CD4-positive, alpha-beta T cell treated with Interferon gamma for 1 hour (primary cell): Measurements from ENCODE around the gene CD27.

ENCODE experiments used
- DNase-seq: peaks from one replicate; pipeline ENCODE4 v3.0.0-alpha.2; 2020

Gene CD27

DNA sequence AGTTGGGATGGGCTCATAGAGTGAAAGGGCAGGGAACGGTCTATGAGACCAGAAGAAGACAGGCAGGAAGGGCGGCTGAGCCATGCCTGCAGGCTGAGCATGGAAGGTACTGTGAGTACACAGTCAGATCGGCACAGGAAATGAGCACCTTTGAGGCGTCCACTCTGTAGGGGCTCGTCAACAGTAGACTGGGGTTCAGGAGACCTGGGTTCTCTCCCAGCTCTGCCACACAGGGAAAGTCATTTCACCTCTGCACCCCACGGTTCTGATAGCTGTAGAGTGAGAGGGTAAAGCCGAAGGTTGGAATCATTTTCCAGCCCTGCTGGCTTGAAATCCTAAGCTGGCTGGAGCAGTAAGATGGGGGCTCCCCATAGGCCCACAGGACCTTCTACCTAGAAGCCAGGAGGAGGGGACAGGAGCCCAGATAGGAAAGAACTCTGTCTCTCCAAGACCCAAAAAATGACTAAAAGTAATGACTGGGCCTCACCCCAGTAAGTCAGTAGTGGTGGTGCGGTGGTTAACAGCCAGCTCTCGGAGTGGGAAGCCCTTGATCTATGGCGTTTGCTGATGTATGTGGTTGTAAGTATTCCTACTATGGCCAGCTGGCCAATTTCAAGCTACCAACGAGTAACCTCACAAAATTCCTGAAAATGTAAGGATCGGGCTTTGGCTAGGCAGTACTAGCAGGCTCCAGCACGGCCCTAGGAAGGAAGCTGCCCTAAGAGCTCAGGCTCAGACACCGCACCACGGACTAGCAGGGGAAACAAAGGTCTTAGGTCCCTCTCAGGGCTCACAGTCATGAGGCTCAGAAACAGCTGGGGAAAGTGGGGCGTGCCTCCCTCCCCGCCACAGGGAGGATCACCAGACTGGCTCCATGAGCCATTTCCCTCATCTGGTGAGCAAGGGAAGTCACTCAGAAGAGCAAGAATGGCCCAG, 10.3 kb upstream of the CD27 start:
- DNase-seq: no peak

DNA sequence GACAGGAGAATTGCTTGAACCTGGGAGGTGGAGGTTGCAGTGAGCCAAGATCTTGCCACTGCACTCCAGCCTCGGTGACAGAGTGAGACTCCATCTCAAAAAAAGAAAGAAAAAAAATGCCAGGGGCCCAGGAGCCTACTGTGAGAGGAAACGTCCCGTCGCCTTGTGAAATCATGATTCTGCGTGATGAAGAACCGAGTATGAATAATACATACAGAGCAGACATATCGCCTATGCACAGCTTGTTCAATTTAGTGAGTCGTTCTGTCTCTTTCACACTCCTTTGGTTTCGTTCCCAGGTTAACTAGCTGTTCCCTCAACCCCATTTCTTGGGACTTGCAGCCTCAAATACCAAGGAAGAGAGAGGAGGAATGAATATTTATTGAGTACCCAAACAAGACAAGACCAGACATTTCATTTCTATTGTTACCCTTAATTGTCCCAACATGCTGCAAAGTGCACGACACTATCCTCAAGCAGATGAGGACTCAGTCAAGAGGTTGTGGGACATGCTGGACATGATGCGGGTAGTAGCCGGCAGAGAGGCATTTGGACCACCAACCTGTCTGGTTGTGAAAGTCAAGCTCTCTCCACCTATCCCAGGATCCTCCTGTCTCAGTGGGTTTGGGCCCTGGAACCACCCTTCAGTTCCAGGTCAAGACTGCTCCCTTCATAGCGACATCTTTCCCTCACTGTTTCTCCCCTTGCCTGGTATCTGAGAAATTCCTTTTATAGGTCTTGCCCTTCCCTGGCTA, 8.6 kb upstream of the CD27 start:
- no peak for DNase-seq

DNA sequence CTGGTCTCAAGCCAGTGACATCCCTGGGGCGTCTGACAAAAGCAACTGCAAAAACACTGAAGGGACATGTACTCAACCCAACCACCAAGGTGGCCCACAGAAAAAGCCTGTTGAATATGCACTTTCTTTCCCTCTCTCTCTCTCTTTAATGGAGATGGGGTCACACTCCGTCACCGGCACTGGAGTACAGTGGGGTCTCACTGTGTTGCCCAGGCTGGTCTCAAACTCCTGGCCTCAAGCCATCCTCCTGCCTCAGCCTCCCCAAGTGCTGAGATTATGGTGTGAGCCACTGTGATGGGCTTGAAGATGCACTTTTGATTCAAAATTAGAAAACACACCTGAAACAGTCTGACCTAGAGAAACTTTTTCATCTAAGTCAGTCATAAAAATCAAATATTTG, 7.2 kb upstream of the CD27 start:
- no peak for DNase-seq

DNA sequence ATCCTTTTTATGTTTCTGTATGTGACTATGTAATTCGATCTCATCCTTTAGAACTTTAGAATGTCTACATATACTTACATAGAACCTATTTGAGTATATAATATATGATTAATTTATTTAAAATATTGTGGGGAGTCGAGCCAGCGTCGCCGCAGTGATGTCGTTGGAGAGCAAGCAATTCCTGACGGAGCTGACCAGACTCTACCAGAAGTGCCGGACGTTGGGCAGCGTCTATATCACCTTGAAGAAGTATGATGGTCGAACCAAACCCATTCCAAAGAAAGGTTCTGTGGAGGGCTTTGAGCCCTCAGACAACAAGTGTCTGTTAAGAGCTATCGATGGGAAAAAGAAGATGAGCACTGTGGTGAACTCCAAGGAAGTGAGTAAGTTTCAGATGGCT, 6.4 kb upstream of the CD27 start:
- no peak for DNase-seq

DNA sequence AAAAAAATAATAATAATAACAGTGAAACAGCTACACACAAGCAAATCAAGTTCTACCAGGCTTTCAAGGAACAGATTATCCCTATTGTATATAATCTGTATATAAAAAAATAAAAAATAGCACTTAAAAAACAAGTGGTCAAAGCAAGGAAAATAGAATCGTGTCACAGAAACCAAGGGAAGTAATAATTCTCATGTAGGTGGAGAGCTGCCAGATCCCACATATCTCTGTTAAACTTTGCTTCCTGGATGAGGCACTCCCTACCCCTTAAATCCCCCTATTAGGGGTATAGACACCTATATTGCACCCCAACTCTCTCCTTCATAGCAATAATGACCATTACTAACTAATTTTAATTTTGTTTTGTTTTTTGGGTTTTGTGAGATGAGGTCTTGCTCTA, 4.4 kb upstream of the CD27 start:
- DNase-seq: no peak

DNA sequence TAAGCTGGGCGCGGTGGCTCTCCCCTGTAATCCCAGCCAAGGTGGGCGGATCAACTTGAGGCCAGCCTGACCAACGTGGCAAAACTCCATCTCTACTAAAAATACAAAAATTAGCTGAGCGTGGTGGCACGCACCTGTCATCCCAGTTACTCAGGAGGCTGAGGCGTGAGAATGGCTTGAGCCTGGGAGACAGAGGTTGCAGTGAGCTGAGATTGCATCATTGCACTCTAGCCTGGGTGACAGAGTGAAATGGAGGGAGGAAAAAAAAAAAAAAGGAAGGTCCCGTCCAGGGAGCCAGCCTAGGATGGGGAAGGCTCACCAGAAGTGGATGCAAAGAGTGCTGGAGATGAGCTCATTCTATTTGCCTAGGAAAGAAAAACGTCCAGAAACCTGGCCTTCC, 1.9 kb upstream of the CD27 start:
- no peak for DNase-seq

DNA sequence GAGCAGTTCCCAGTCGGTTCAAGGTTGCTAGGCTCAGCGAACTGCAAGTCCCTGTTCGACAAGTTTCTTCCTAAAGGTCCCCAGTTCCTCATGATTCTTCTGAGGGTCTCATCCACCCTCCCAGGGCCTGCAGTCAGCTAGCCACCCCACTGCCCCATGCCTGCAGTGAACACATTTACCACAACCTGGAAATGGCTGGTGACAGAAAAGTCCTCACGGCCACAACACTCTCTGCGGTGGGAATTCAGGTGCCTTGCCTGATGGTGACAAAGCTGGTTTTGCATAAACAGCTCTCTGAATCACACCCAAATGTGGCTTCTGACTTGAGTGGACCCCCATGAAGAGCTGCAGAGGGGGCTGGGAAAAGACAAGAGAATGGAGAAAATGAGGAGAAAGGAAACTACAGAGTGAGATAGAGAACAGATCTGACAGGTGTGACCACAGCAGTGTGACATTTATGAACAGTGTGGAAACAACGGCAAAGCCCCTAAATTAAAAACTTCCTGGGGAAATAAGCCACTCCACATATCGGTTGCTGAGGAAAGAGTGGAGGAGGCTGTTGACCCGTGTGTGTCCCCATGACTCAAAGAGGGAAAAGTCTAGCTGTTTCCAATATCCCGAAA, 1.3 kb upstream of the CD27 start:
- DNase-seq: no peak

DNA sequence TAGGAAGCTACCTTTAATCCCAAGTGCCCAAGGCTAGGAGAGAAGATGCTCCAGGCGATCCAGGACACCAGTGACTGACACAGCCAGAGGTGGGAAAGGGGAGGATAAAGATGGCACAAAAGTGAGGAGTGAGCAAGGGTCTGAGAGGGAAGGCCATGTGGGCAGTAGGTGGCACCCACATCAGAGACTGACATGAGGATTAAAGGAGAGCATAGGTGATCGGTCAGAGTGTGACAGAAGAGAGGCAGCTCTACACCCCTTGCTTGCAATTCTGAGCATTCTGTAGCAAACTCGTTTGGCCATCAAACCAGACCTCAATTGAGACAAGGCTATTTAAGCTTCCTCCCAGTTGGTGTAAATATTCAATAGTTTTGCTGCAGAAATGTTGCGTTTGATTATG, 724 bp upstream of the CD27 start:
- no peak for DNase-seq

DNA sequence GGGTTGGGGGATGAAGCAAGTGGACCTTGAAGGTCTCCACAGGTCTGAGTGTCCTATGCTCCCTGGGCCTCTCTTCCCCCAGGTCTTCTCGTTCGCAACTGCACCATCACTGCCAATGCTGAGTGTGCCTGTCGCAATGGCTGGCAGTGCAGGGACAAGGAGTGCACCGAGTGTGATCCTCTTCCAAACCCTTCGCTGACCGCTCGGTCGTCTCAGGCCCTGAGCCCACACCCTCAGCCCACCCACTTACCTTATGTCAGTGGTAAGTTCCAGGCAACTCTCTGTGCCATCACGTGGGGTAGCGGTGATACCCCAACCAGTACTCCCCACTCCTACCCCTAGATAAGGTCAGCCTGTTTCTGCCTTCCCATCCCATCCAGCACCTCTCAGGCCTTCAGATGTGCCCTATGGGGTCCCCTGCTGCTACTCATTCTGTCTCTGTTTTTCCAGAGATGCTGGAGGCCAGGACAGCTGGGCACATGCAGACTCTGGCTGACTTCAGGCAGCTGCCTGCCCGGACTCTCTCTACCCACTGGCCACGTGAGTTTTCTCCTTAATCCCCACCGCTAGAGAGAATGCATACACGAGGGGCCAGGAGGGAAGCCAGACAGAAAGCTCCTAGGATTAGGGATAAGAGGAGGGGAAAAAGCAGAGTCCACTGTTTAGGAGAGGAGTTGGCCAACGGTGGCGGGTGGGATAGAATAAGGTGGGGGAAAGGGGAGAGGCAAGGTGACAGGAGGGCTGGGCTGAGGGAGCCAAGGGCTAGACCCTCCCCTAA, 5.5 kb downstream of the CD27 start:
- no peak for DNase-seq

DNA sequence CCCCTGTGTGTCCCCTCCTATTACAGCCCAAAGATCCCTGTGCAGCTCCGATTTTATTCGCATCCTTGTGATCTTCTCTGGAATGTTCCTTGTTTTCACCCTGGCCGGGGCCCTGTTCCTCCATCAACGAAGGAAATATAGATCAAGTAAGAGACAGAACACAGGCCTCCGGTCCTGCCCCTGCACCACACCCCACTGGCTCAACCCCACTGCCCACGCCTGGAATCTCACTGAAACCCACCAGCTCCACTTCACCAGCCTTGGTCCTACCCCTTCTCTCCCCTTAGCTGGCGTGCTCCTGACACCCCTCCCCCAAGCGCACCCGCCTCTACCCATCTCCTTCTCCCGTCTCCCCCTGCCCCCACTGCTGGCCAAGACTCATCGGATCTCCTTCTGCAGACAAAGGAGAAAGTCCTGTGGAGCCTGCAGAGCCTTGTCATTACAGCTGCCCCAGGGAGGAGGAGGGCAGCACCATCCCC, 6.2 kb downstream of the CD27 start:
- no peak for DNase-seq

DNA sequence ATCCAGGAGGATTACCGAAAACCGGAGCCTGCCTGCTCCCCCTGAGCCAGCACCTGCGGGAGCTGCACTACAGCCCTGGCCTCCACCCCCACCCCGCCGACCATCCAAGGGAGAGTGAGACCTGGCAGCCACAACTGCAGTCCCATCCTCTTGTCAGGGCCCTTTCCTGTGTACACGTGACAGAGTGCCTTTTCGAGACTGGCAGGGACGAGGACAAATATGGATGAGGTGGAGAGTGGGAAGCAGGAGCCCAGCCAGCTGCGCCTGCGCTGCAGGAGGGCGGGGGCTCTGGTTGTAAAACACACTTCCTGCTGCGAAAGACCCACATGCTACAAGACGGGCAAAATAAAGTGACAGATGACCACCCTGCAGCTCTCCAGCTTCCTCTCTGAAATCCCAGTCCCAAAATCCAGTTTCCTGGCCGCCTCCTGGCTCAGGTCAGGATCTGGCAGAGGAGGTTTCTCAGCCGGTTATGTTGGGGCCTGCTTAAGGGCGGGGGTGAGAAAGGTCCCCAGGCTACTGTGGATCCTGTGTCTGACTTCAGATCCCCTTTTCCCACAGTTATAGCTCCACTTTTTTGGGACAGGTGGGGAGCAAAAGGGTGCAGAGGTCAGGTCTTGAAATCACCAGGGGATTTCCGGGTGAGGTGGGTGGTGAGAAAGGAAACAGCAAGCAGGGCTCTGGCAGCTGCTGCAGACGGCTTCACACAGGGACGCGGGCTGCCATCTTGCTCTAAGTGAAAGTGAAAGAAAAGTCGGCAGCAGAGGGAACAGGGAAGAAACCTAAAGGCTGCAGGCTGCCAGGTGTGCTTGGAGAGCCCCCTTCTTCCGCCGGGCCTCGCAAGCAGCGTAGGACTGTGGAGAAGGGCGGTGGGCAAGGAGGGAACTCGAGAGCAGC, 6.8 kb downstream of the CD27 start, which contains the start of gene TAPBPL:
Gene TAPBPL (plus strand): TSS at position 695 of the 897 bp plus-strand sequence. CDS start 207 bp downstream, outside the sequence.
- peak; percentile 85 for DNase-seq

DNA sequence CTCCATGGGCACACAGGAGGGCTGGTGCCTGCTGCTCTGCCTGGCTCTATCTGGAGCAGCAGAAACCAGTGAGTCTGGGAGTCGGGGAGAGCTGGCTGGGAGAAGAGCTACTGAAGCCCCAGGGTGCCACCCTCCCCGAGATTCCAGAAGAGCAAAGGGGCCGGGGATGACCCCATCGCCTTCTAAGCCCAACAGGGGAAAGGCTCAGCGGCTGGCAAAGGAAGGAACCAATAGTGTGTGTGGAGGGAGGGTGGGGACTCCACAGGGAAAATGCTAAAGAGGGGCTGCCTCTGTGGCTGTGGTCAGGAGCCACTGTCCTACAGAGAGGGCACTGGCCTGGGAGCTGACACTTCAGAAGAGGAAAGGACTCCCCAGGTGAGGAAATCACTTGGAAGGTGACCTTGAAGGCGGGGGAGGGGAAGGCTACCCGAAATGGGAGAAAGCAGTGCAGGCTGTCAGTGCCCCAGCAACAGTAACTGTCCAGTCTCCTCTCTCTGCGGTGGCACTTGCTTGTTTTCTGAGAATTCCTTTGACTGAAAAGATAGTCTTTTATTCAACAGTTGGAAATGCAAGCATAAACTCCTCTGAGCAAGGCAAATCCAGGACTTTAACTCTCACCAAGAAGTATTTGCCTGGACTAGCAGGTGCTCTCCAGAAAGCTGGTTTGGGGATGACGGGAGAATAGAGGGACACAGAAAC, 7.6 kb downstream of the CD27 start:
- no peak for DNase-seq

DNA sequence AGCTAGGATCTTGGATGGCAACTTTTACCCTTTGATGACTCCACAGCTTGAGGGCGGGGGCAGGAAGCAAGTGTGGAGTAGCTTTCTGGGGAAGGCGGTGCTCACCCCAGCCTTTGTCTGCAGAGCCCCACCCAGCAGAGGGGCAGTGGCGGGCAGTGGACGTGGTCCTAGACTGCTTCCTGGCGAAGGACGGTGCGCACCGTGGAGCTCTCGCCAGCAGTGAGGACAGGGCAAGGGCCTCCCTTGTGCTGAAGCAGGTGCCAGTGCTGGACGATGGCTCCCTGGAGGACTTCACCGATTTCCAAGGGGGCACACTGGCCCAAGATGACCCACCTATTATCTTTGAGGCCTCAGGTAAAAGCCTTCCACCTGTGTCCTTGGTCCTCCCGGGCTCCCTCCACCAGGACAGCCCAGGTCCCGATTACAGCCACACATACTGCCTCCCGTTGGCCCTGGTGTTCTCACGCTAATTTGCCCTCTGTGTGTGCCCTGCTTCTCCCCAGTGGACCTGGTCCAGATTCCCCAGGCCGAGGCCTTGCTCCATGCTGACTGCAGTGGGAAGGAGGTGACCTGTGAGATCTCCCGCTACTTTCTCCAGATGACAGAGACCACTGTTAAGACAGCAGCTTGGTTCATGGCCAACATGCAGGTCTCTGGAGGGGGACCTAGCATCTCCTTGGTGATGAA, 8.3 kb downstream of the CD27 start:
- DNase-seq: no peak

DNA sequence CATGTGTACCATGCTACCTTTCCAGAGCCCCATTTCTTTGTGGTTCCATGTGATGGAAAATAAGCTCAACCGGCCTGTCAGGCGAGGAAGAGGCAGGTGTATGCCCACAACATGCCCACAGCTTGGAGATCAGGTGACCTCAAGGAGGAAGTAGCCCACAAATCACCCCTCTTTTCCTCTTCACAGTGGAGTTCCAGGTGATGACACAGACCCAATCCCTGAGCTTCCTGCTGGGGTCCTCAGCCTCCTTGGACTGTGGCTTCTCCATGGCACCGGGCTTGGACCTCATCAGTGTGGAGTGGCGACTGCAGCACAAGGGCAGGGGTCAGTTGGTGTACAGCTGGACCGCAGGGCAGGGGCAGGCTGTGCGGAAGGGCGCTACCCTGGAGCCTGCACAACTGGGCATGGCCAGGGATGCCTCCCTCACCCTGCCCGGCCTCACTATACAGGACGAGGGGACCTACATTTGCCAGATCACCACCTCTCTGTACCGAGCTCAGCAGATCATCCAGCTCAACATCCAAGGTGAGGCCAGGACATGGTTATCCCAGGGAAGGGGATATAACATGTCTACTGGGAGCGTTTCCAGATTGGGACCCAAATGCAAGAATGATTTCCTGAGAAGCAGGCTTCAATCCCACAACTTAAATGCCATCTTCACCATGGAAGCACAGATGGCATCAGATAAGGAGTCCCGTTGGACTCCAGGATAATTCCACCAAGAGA, 12.6 kb downstream of the CD27 start:
- DNase-seq: no peak

DNA sequence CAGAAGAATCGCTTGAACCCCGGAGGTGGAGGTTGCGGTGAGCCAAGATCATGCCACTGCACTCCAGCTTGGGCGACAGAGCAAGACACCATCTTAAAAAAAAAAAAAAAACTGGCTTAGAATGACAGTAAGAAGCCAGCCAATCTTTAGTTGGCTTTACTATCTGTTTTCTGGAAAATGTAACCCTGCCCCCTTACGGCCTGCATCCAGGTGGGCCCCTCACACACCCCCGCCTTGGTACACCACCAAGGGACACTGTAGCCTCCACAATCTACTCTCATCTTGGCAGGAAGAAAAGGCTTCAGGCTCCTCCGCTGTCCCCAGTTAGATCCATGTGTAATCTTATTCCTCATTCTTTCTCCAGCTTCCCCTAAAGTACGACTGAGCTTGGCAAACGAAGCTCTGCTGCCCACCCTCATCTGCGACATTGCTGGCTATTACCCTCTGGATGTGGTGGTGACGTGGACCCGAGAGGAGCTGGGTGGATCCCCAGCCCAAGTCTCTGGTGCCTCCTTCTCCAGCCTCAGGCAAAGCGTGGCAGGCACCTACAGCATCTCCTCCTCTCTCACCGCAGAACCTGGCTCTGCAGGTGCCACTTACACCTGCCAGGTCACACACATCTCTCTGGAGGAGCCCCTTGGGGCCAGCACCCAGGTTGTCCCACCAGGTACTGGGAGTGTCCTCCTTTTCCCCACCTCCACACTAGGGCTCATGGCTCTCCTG, 13.7 kb downstream of the CD27 start:
- no peak for DNase-seq

DNA sequence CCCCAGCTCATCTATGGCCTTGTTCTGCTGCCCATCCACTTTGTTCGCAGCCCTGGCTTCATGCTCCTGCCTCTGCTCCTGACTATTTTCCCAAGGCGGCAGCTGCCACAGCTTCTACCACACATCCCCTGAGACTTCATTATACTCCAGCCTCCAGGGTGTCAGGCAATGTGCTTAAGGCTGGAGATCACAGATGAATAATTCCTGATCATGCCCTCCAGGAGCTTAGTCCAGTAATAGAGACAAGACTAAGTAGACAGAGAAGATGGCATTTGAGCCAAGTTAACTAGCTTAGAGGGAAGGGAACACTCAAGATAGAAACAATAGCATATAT, 14.2 kb downstream of the CD27 start:
- DNase-seq: no peak

DNA sequence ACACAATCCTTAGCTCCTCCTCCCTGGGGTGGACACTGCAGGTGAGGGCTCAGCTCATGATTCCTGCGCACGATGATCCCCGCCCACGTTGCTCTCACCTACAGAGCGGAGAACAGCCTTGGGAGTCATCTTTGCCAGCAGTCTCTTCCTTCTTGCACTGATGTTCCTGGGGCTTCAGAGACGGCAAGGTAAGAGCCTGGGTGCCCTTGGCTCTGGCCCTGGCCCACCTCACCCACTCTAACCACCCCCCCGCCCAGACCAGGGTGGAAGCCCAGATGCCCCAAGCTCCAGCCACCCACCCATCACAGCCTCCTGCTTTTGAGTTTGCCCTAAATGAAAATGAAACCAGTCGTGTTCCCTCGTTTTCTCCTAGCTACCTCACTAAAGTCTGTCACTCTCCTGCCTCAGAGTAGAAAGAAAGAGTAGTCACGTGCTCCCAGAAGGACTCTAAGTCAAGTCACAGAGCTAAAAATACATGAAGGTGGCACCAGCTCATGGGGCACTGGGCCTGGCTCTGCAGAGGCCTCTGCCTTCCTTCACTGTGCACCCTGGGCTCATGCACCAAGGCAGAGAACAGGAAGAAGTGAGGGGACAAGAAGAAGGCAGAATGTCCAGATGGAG, 16.1 kb downstream of the CD27 start:
- no peak for DNase-seq

DNA sequence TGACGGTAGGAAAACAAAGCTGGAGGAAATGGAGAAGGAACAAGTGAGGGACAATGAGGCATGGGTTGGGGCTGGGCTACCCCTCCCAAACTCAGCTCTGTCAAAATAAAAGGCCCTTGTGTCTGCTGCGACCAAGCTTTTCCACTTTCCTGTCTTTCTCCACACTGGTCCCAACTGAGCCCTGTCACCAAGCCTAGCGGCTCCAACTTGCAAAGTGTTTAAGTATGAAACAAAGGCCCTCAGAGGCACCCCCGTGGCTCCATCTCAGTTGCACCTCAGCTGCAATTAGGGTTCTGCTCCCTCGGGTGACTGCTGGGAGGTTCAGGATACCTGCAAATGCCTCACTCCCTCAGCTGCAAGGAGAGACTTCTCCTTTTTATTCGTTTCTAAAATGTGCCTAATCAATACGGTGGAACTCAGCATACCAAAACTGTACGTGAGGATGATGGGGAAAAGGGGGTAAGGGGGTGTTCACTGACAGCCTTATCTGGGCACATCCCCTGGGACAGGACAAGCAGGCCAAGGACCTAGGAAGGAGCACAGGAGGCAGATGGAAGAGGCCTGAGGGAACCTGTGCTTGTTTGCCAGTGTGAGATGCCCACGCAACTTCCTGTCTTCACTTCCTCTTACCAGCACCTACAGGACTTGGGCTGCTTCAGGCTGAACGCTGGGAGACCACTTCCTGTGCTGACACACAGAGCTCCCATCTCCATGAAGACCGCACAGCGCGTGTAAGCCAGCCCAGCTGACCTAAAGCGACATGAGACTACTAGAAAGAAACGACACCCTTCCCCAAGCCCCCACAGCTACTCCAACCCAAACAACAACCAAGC, 16.9 kb downstream of the CD27 start:
- peak; percentile 88 for DNase-seq
